Endothelial cell of umbilical vein (primary cell): ENCODE measurements around the gene ST6GALNAC4. TPM values are rescaled to one million over a fixed set of nuclear protein-coding genes. Genes with fewer than 3 reads are reported as not detected.

Source experiments
- BruUV-seq: library from RNA; stranded (reverse); fragments of 400-500 nt; replicated peaks from 2 replicates; lab custom pipeline; 2021; lab: Mats Ljungman, UMichigan
- CTCF ChIA-PET: fragments of 300-600, 350-600 bp; sonication (Branson Sonifier 250); formaldehyde crosslinking; loops from one replicate; lab custom pipeline; 2021; ENCODE audit warnings: antibody characterized with exemption, inconsistent platforms; lab: Charles Lee
- POLR2A ChIA-PET: fragments of 300-600, 350-600 bp; sonication (Branson Sonifier 250); formaldehyde crosslinking; loops from one replicate; lab custom pipeline; 2021; ENCODE audit warnings: antibody characterized with exemption, inconsistent platforms; lab: Charles Lee
- DNase-seq: peaks from one replicate; pipeline ENCODE4 v3.0.0-alpha.2; 2011; ENCODE audit warnings: low read depth, low spot score
- FAIRE-seq: peaks from 2 replicates; lab custom pipeline; 2011; peaks lifted over from hg19 to GRCh38; lab: Jason Lieb, UNC
- H2AFZ ChIP-seq: 2 replicates; pipeline ENCODE4 v1.6.0; 2012; ENCODE audit warnings: low read depth, low read length, control low read depth, inconsistent platforms
- H3K27ac ChIP-seq: 2 replicates; pipeline ENCODE4 v1.5.1; 2011; ENCODE audit warnings: low read depth, mild to moderate bottlenecking, control low read depth, low read length, moderate library complexity; ENCODE audit not compliant: insufficient read depth
- H3K27me3 ChIP-seq, 2 experiments: 2 replicates each; pipeline versions ENCODE4 v1.6.0 to v1.6.1; 2011; ENCODE audit warnings: low read length in 2 of 2, mixed read lengths in 1 of 2; ENCODE audit not compliant: control insufficient read depth in 2 of 2, insufficient read depth in 2 of 2
- H3K36me3 ChIP-seq, 2 experiments: 2 replicates in 1 of 2; 3 replicates in 1 of 2; pipeline ENCODE4 v1.5.1; 2011; ENCODE audit warnings: low read length in 2 of 2, mild to moderate bottlenecking in 1 of 2, moderate library complexity in 1 of 2; ENCODE audit not compliant: control insufficient read depth in 2 of 2, insufficient read depth in 2 of 2; ENCODE audit errors: extremely low read depth in 1 of 2
- H3K4me1 ChIP-seq: 3 replicates; pipeline ENCODE4 v1.5.1; 2011; ENCODE audit warnings: mild to moderate bottlenecking, low read length; ENCODE audit not compliant: control insufficient read depth, insufficient read depth; ENCODE audit errors: extremely low read depth
- H3K4me2 ChIP-seq: 2 replicates; pipeline ENCODE4 v1.6.1; 2011; ENCODE audit warnings: low read length, control low read depth, mixed read lengths; ENCODE audit not compliant: insufficient read depth
- H3K4me3 ChIP-seq, 3 experiments: fragments of 200-600 bp in 1 of 3; sonication (generic), shearing (Covaris generic) in 1 of 3; replicated peaks in 1 of 3; 2 replicates each; pipeline ENCODE4 v1.5.1; 2011 to 2016; ENCODE audit warnings: control low read depth in 3 of 3, low read length in 3 of 3, mild to moderate bottlenecking in 2 of 3, inconsistent platforms in 1 of 3, low read depth in 1 of 3, moderate library complexity in 1 of 3; ENCODE audit not compliant: insufficient read depth in 1 of 3
- H3K79me2 ChIP-seq: 2 replicates; pipeline ENCODE4 v1.6.0; 2012; ENCODE audit warnings: low read length, inconsistent platforms; ENCODE audit not compliant: control insufficient read depth, insufficient read depth
- H3K9ac ChIP-seq: replicated peaks from 2 replicates; pipeline ENCODE3; 2011; ENCODE audit warnings: low read length, control low read depth; ENCODE audit not compliant: insufficient read depth; ENCODE audit errors: extremely low read depth
- H3K9me1 ChIP-seq: replicated peaks from 3 replicates; pipeline ENCODE4 v1.6.0; 2011; ENCODE audit warnings: mild to moderate bottlenecking, low read length; ENCODE audit not compliant: control insufficient read depth, insufficient read depth; ENCODE audit errors: extremely low read depth
- H3K9me3 ChIP-seq: replicated peaks from 2 replicates; pipeline ENCODE4 v1.5.1; 2012; ENCODE audit warnings: low read length, inconsistent platforms; ENCODE audit not compliant: control insufficient read depth, insufficient read depth
- H4K20me1 ChIP-seq: replicated peaks from 2 replicates; pipeline ENCODE3; 2011; ENCODE audit warnings: mild to moderate bottlenecking, low read length; ENCODE audit not compliant: control insufficient read depth, insufficient read depth; ENCODE audit errors: extremely low read depth
- CTCF ChIP-seq, 2 donors: IDR thresholded peaks; 1 replicate in 1 of 2; 2 replicates in 1 of 2; pipeline ENCODE4 v1.5.1; 2011; ENCODE audit warnings: low read length in 2 of 2, mild to moderate bottlenecking in 2 of 2, moderate library complexity in 2 of 2, control low read depth in 1 of 2, inconsistent platforms in 1 of 2, low read depth in 1 of 2; ENCODE audit not compliant: insufficient read depth in 1 of 2; ENCODE audit errors: extremely low read depth in 1 of 2
- EZH2 ChIP-seq: IDR thresholded peaks from 2 replicates; pipeline ENCODE4 v1.6.1; 2012; ENCODE audit warnings: borderline replicate concordance, low read depth, mild to moderate bottlenecking, moderate library complexity, low read length, inconsistent platforms; ENCODE audit not compliant: severe bottlenecking
- FOS ChIP-seq: IDR thresholded peaks from 2 replicates; pipeline ENCODE4 v1.6.1; 2011; ENCODE audit warnings: mild to moderate bottlenecking, low read length, moderate library complexity, borderline replicate concordance; ENCODE audit not compliant: insufficient read depth
- JUN ChIP-seq: IDR thresholded peaks from 2 replicates; pipeline ENCODE4 v1.6.1; 2011; ENCODE audit warnings: borderline replicate concordance, low read depth; ENCODE audit not compliant: insufficient read length, insufficient read depth
- MAX ChIP-seq: IDR thresholded peaks from 2 replicates; pipeline ENCODE4 v1.6.1; 2011; ENCODE audit not compliant: insufficient read depth, insufficient read length
- MYC ChIP-seq: IDR thresholded peaks from one replicate; pipeline ENCODE4 v1.6.1; 2011; ENCODE audit warnings: mild to moderate bottlenecking, low read depth, low read length
- POLR2A ChIP-seq: IDR thresholded peaks from 2 replicates; pipeline ENCODE4 v1.6.1; 2012; ENCODE audit warnings: low read depth, mild to moderate bottlenecking, control low read depth, low read length
- dilution Hi-C: fragments of 300-500 bp; cut with MboI; formaldehyde crosslinking; loops from one replicate; pipeline ENCODE4 v1.15.0; 2019; ENCODE audit warnings: low sequenced_read_pairs; ENCODE audit not compliant: extremely low pct_ligation_motif_present
- intact Hi-C: fragments of 100-400 bp; cut with micrococcal nuclease; formaldehyde crosslinking; loops from one replicate; pipeline ENCODE4 v1.10.0; 2022
- polyA plus RNA-seq, 4 experiments: library from polyadenylated mRNA; depleted of rRNA in 3 of 4; stranded (reverse) in 3 of 4; unstranded in 1 of 4; fragments of >200 nt; gene quantifications; 2 replicates each; pipeline versions ENCODE4 v1.2.1 to v1.2.3, GENCODE V29; 2011 to 2012; ENCODE audit warnings: missing spikeins in 1 of 4
- total RNA-seq: library from RNA; stranded (reverse); gene quantifications from 2 replicates; pipeline ENCODE4 v1.2.3, GENCODE V29; 2021

ST6GALNAC4 gene
- total and polyA plus RNA-seq, 2 donors (not counting 3 experiments of a cell fraction or from before 2014, with no cell fraction given): 45.9 to 85.3 TPM

DNA sequence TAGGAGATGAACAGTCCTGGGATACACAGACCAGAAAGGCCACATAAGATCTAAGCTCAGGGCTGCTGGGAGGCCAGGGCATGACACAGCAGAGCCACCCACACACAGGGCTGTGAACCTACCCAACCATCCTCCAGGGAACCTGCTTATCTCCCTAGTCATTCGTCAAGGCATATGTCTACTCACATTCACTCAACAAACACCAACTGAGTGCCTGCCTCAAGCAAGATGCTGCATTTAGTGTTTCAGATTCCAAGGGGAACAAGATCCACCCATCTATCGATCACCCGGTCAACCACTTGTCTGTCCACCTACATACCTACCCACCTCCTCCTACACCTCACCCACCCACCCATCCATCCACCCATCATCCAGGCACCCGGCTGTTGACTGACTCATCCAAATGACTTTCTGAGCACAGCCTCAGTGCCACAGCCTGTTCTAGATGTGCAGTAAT lies 19.0 kb upstream of the ST6GALNAC4 start:
- dilution Hi-C loops (no loop called here), intact Hi-C loops (no loop called here)
- ChIA-PET POLR2A (no interaction called here), CTCF (interaction anchor here (0.6 kb wide), 1 partner anchor 414 kb away, joined by 4 read pairs; no protein-coding TSS in a partner anchor)
- FAIRE-seq (no peak), DNase-seq (no peak)
- H4K20me1 ChIP-seq: no peaks in the 10 kb centered on the region
- peaks cover 21% of the 10 kb centered on the region for H3K79me2 ChIP-seq
- no peak overlapping the region for H3K9ac ChIP-seq
- no peak overlapping the region for H2AFZ ChIP-seq
- H3K9me1 ChIP-seq: no peaks in the 10 kb centered on the region
- TF ChIP-seq FOS (no peak), EZH2 (no peak), MAX (no peak), MYC (no peak), CTCF (IDR thresholded peaks at IDR 0.05; ENCODE audit: extremely low read depth in 1 of 2, insufficient read depth in 1 of 2, low read depth in 1 of 2, low read length in 2 of 2) (no peak), JUN (no peak), POLR2A (no peak)
- H3K36me3 ChIP-seq: peaks cover 0 to 3% of the 10 kb centered on the region in 2 experiments
- H3K27me3 ChIP-seq: no peaks in the 10 kb centered on the region
- H3K9me3 ChIP-seq: no peaks in the 10 kb centered on the region
- H3K4me2 ChIP-seq: peak overlapping the region; percentile 74
- H3K27ac ChIP-seq: no peak overlapping the region
- peaks cover 31% of the 10 kb centered on the region for H3K4me1 ChIP-seq
- no TSS peak for BruUV-seq
- H3K4me3 ChIP-seq: no peak overlapping the region
